Middle frontal gyrus (tissue), 1 donor: ENCODE measurements around the gene SSTR4.
"Not testable (repeated sequence)": the region's sequence is repeated elsewhere in the genome, so short reads cannot be mapped to it uniquely, and the experiment has no call there.

Experiments
- DNase-seq: peaks from one replicate; pipeline ENCODE4 v3.0.0-alpha.2; 2015; ENCODE audit warnings: low spot score; ENCODE audit errors: extremely low spot score

The SSTR4 gene

DNA sequence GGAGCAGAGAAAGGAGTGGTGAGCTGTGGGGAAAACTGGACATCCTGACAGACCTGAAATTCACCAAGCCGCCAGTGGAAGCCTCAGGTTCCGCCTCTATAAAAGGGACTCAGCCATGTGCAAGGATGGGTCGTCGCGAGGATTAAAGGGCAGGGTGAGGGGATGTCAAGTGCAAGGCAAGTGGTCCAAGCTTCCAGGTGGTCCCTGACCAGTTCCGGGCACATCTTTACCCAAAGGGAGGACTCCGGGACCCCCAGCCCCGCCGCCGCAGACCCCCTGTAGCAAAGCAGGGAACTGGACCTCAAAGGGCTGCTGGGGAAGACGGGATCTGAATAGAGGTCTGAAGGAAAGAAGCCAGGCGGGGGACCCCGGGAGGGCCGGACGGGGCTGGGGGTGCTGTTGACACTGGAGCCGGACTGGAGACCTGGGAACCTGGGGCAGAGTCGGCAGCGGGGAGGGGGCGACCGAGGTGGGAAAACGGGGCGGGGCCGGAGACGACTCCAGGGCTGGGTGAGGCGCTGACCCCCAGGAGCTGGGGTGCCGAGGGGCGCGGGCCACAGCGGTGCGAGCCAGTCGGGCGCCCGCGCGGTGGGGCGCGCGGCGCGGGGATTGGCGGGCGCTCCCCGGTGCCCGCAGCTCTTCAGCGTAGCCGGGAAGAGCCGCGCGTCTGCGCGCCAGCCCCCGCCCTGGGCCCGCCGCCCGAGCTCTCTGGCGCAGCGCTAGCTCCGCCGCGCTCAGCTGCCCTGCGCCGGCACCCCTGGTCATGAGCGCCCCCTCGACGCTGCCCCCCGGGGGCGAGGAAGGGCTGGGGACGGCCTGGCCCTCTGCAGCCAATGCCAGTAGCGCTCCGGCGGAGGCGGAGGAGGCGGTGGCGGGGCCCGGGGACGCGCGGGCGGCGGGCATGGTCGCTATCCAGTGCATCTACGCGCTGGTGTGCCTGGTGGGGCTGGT, at the start of gene SSTR4:
Gene SSTR4 (plus strand): TSS at position 592 of the 951 bp plus-strand sequence. CDS start 172 bp downstream, at position 764.
- no peak for DNase-seq

- no peak for DNase-seq
These were observed 48.5 kb upstream of the SSTR4 start for GRCh38 chr20:22986601-22987000.

DNA sequence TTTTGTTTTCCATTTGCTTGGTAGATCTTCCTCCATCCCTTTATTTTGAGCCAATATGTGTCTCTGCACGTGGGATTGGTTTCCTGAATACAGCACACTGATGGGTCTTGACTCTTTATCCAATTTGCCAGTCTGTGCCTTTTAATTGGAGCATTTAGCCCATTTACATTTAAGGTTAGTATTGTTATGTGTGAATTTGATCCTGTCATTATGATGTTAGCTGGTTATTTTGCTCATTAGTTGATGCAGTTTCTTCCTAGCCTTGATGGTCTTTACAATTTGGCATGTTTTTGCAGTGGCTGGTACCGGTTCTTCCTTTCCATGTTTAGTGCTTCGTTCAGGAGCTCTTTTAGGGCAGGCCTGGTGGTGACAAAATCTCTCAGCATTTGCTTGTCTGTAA, 43.7 kb upstream of the SSTR4 start:
- DNase-seq = not testable (repeated sequence)

- no peak for DNase-seq
These were observed 41.3 kb upstream of the SSTR4 start for GRCh38 chr20:22993823-22994222.

DNA sequence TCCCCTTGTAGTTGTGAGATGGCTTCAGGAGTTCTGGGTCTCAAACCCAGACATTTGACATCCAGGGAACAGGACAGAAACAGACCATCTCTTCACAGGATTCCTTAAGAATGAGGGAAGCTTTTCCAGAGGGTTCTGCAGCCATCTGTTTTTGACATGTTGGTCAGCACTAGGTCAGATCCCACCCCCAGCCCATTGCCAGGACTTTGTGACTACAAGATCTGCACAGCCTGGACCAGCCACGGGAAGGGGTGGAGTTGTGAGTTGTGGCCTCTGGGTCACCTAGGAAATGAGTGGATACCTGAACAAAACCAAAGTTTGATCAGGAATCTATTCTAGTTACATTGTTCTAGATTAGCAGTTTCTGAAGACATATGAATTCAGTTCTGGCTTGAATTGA, 39.2 kb upstream of the SSTR4 start:
- no peak for DNase-seq

DNA sequence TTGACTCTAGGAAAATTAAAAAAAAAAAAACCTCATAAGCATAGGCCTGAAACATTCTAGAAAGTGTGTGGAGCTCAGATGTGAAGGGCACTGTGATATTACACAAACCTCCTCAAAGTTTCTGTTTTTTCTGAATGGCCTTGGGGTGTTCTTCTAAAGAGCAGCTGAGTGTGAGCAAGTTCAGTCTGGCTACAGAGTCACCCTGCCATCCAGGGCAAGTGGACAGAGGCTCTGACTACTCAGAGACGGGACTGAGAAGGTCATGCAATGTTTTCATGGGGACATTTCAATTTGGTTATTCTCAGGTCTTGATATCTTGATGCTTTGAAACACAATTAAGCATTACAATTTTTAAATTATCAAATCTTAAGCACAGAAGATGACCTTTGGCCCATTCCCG, 36.6 kb upstream of the SSTR4 start:
- DNase-seq = no peak

GRCh38 chr20:22999756-23000155, 35.4 kb upstream of the SSTR4 start:
- DNase-seq = no peak

- DNase-seq = no peak
These were observed 34.7 kb upstream of the SSTR4 start for GRCh38 chr20:23000232-23000947.

- DNase-seq = no peak
These were observed 32.8 kb upstream of the SSTR4 start for GRCh38 chr20:23002276-23002675.

- DNase-seq = no peak
These were observed 32.0 kb upstream of the SSTR4 start for GRCh38 chr20:23003077-23003635.

- DNase-seq = no peak
These were observed 31.1 kb upstream of the SSTR4 start for GRCh38 chr20:23003881-23004460.

GRCh38 chr20:23005776-23006175, 29.3 kb upstream of the SSTR4 start:
- no peak for DNase-seq

DNA sequence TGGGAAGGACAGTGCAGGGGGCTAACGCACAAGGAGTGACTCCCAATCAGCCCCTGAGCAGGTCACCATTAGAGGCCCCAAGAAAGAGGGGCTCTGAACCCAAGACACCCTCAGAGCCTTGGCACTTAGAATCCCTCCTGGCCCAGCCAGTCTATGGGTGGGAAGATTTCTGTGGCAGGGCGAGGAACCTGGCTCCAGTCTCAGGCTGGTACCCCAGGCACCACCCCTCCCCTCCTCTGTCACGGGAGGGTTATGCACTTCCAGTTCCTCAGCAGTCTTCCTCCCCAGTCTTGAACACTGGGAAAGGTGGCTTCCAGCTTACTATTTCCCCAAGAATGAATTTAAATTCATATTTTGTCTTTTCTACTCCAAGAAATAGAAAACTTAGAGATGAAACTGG, 27.6 kb upstream of the SSTR4 start:
- DNase-seq = no peak

DNA sequence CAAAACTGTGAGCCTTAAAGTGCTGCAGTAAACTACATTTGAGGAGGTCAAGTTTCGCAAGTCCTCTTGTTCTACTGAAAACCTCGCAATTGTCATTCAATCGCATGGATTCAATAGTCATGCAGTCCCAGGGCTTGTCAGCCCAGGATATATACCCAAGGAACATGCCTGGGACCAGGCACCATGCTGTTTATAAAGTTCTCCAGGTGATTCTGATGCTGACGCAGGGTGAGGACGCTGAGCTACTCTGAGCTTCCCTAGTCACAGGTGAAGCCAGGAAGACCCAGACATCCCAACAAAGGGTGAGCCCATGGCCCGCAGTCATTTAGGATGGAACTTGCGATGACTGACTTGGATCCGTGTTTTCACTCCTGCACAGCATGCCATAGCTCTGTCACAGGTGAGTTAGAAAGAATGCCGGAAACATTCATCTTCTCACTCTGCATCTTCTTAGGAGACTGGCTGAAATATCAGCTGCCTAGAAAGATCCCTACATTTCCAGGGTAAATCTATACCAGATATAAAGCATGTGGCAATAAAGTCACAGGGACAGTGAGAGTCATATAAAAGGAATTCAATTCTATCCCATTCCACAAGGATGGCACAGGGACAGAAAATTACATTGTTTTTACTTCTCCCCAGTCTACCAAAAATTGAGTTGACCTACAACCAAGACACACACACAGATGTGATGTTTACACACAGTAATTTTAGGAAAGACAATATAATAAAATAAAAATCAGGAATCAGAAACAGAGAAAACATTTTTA, 27.0 kb upstream of the SSTR4 start:
- DNase-seq = no peak

DNA sequence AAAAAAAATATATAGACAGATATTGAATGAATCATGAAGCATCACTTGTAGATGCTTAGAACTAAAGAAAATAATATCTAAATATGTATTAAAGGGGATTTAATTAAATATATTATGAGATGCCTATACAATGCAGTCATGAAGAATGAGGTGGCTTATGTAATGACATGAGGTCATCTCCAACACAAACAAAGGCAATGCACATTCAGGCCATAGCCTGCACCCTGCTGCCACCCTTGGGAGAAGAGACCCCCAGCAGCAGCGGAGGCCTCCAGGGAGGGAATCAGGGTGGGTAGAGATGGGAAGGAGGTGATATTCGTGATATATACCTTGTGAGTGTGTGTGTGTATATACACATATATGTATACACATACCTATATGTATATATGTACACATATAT, 26.4 kb upstream of the SSTR4 start:
- no peak for DNase-seq

GRCh38 chr20:23009636-23010035, 25.5 kb upstream of the SSTR4 start:
- no peak for DNase-seq

GRCh38 chr20:23010096-23010495, 25.0 kb upstream of the SSTR4 start:
- DNase-seq = no peak

- DNase-seq = no peak
These were observed 23.9 kb upstream of the SSTR4 start for GRCh38 chr20:23011008-23011721.

DNA sequence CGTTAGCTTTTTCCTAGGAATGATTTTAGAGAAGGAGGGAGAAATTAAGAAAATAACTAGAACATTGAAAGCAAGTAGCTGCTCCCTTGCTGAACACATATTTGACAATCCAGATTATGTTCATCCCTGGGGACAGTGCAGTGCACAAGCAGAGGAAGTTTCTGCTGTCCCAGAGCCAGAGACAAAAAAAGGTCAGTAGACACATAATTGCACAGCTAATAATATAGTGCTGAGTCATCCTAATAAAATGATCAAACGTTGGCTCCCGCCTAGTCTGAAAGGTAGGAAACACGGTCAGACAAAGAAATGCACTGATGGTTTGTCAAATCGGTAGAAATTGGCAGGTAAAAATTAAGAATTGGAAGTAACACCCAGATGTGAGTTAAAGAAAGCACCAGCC, 21.7 kb upstream of the SSTR4 start:
- DNase-seq = no peak

- no peak for DNase-seq
These were observed 17.6 kb upstream of the SSTR4 start for GRCh38 chr20:23017516-23017915.
